Calu3 (cell line): ENCODE results near the gene THADA. TPM values are rescaled to one million over a fixed set of nuclear protein-coding genes. Genes with fewer than 3 reads are reported as not detected.
"Not testable (repeated sequence)": the region's sequence is repeated elsewhere in the genome, so short reads cannot be mapped to it uniquely, and the experiment has no call there.

Experiments used
- BruUV-seq: library from RNA; stranded (reverse); fragments of 400-500 nt; replicated peaks from 2 replicates; lab custom pipeline; 2021; lab: Mats Ljungman, UMichigan
- CTCF ChIA-PET: fragments of 300-600 bp; sonication (Branson Sonifier 250); formaldehyde crosslinking; loops from one replicate; lab custom pipeline; 2022; ENCODE audit warnings: antibody characterized with exemption; lab: Charles Lee
- DNase-seq: peaks from one replicate; pipeline ENCODE4 v3.0.0; 2022
- H3K27ac Mint-ChIP-seq: one replicate; pipeline ENCODE4 v1.8.0; 2022; ENCODE audit warnings: mixed read lengths; ENCODE audit not compliant: unreplicated experiment
- H3K27me3 Mint-ChIP-seq: one replicate; pipeline ENCODE4 v1.8.0; 2022; ENCODE audit warnings: mixed read lengths; ENCODE audit not compliant: unreplicated experiment
- H3K36me3 Mint-ChIP-seq: one replicate; pipeline ENCODE4 v1.8.0; 2022; ENCODE audit warnings: mild to moderate bottlenecking, moderate library complexity, mixed read lengths; ENCODE audit not compliant: insufficient read depth, unreplicated experiment
- H3K4me1 Mint-ChIP-seq: one replicate; pipeline ENCODE4 v1.8.0; 2022; ENCODE audit warnings: mild to moderate bottlenecking, low read depth, mixed read lengths; ENCODE audit not compliant: unreplicated experiment
- H3K4me3 Mint-ChIP-seq: one replicate; pipeline ENCODE4 v1.8.0; 2022; ENCODE audit warnings: mild to moderate bottlenecking, low read depth, moderate library complexity, mixed read lengths; ENCODE audit not compliant: unreplicated experiment
- H3K9me3 Mint-ChIP-seq: one replicate; pipeline ENCODE4 v1.8.0; 2022; ENCODE audit warnings: low read depth, mixed read lengths; ENCODE audit not compliant: unreplicated experiment
- CTCF ChIP-seq: fragments of 200-600 bp; IDR thresholded peaks from one replicate; pipeline ENCODE4 v1.8.0; 2022; ENCODE audit warnings: antibody characterized with exemption; ENCODE audit not compliant: unreplicated experiment
- intact Hi-C: fragments of 100-400 bp; cut with micrococcal nuclease; formaldehyde crosslinking; loops from one replicate; pipeline ENCODE4 v1.10.0; 2022; ENCODE audit not compliant: unreplicated experiment
- total RNA-seq: library from RNA; stranded (reverse); gene quantifications from 2 replicates; pipeline ENCODE4 v1.2.3, GENCODE V29; 2022

THADA gene
- total RNA-seq, 1 experiment from 2014 or later, result 35.5 TPM

DNA sequence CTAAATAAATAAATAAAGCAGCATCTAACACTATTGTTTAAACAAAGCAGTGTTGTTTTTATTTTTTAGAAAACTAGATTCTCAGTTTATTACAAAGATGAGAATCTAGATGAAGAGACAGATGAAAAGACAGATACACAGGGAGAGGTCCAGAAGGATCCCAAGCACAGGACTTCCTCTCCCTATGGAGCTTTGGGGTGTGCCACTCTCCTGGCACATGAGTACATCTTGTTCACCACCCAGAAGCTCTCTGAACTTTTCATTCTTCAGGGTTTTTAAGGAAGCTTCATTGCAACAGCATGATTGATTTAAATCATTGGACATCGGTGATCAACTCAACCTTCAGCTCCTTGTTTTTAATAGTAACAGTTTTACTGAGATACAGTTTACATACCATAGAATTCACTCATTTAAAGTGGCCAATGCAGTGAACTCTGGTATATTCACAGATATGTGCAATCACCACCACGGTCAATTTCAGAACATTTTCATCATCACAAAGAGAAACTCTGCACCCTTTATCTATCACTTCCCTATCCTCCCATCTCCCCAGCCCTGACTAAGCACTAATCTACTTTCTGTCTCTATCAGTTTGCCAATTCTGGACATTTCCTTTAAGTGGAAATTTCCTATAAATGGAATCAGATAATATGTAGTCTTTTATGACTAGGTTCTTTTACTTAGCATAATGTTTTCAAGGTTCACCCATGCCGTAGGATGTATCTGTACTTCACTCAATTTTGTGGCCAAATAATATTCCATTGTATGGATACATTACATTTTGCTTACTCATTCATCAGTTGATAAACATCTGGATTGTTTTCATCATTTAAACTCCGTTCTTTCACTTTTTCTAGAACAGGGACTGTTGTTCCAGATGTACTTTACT lies 307.2 kb downstream of the THADA start:
- Mint-ChIP-seq H3K36me3 (peaks cover 28% of the 10 kb centered on the region), H3K27ac (no peak overlapping the region), H3K4me1 (peaks cover 5% of the 10 kb centered on the region), H3K4me3 (no peak overlapping the region), H3K27me3 (no peaks in the 10 kb centered on the region), H3K9me3 (peaks cover 2% of the 10 kb centered on the region)
- no TSS peak for BruUV-seq
- no peak for TF ChIP-seq CTCF
- CTCF ChIA-PET, result no interaction called here
- intact Hi-C loops, result no loop called here
- DNase-seq, result no peak

DNA sequence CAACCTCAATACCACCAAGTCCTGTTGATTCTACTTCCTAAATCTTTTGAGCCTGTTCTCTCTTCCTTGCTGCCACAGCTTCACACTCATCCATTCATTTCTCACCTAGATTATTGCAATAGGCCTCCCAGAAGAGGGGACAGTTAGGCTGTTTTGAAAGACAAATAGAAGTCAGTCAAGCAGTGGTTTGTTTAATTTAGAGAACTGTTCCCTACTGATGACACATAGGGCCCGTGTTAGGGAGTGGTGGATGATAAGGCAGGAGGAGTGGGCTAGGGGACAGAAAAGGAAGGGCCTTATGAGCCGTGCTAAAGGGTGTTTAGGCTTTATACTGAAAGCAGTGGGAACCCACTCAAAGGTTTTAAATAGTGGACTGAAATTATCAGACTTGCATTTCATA lies 309.9 kb downstream of the THADA start:
- CTCF ChIA-PET, result no interaction called here
- H3K36me3 Mint-ChIP-seq, result peaks cover 22% of the 10 kb centered on the region
- H3K27ac Mint-ChIP-seq, result peak overlapping the region; percentile 5
- peaks cover 9% of the 10 kb centered on the region for H3K9me3 Mint-ChIP-seq
- no peaks in the 10 kb centered on the region for H3K27me3 Mint-ChIP-seq
- no peak for TF ChIP-seq CTCF
- no peaks in the 10 kb centered on the region for H3K4me1 Mint-ChIP-seq
- intact Hi-C loops, result no loop called here
- DNase-seq, result no peak
- no TSS peak for BruUV-seq
- H3K4me3 Mint-ChIP-seq, result no peak overlapping the region

DNA sequence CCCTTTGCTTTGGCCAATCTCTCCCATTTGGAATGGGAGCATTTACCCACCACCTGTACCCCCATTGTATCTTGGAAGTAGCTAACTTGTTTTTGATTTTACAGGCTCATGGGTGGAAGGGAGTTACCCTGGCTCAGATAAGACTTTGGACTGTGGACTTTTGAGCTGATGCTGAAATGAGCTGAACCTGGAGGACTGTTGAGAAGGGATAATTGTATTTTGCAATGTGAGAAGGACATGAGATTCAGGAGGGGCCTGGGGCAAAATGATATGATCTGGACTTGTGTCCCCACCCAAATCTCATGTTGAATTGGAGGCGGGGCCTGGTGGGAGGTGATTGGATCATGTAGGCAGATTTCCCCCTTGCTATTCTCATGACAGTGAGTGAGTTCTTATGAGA lies 310.9 kb downstream of the THADA start:
- Mint-ChIP-seq H3K27me3 (no peaks in the 10 kb centered on the region), H3K27ac (no peak overlapping the region), H3K4me3 (no peak overlapping the region), H3K4me1 (no peaks in the 10 kb centered on the region), H3K36me3 (peaks cover 22% of the 10 kb centered on the region), H3K9me3 (peaks cover 9% of the 10 kb centered on the region)
- intact Hi-C loops, result no loop called here
- no peak for TF ChIP-seq CTCF
- CTCF ChIA-PET, result interaction anchor here (0.6 kb wide), 1 partner anchor 508 kb away, joined by 7 read pairs; no protein-coding TSS in a partner anchor
- DNase-seq, result no peak
- no TSS peak for BruUV-seq

GRCh38 chr2:43284347-43284746 lies 311.5 kb downstream of the THADA start:
- H3K27ac Mint-ChIP-seq, H3K9me3 Mint-ChIP-seq, CTCF ChIA-PET, H3K27me3 Mint-ChIP-seq, H3K4me3 Mint-ChIP-seq, DNase-seq, intact Hi-C loops, BruUV-seq, H3K4me1 Mint-ChIP-seq: not testable (repeated sequence)
- peaks cover 22% of the 10 kb centered on the region for H3K36me3 Mint-ChIP-seq

- Mint-ChIP-seq H3K4me3 (no peak overlapping the region), H3K36me3 (peaks cover 12% of the 10 kb centered on the region), H3K27me3 (no peaks in the 10 kb centered on the region), H3K4me1 (peaks cover 16% of the 10 kb centered on the region), H3K27ac (no peak overlapping the region), H3K9me3 (peaks cover 9% of the 10 kb centered on the region)
- TF ChIP-seq CTCF, result no peak
- CTCF ChIA-PET, result no interaction called here
- intact Hi-C loops, result no loop called here
- DNase-seq, result no peak
- BruUV-seq, result no TSS peak
These were observed 314.8 kb downstream of the THADA start for GRCh38 chr2:43280994-43281393.
